Measurements from ENCODE around the gene DNM2. TPM values are rescaled to one million over a fixed set of nuclear protein-coding genes. Genes with fewer than 3 reads are reported as not detected.

DNM2 gene
- total RNA-seq, 4 donors from 2014 or later: 469 to 1,152 (median 585) TPM

GRCh38 chr19:10724573-10725071 lies 6.7 kb downstream of the DNM2 start:
- H3K27me3 ChIP-seq: no peaks in the 10 kb centered on the region
- intact Hi-C loops (cut with DNase I; ENCODE audit: low total_unique reads): no loop called here
- no peaks in the 10 kb centered on the region for H3K36me3 ChIP-seq
- H3K4me3 ChIP-seq: no peak overlapping the region
- WGBS, 2 donors (ENCODE audit: low coverage in 1 of 2): 67% methylated on average over 12 of the region's 12 CpGs; no CpG with 5 or more reads in 1 of the 2 donors
- in situ Hi-C loops (cut with MboI; ENCODE audit: low pct_ligation_motif_present in 1 of 4, low pct_unique_long_range_greater_than_20kb in 1 of 4, low sequenced_read_pairs in 3 of 4): loop anchor here in 2 of 4 donors (25.0 kb wide), 1 partner anchor 138 kb away; the partner anchor contains the start of gene CARM1 (in 2 of the 2)
- no peaks in the 10 kb centered on the region for H3K9me3 ChIP-seq
- H3K4me1 ChIP-seq: peaks cover 34 to 88% (median 69%) of the 10 kb centered on the region in 4 donors
- TF ChIP-seq, protein P1, sequence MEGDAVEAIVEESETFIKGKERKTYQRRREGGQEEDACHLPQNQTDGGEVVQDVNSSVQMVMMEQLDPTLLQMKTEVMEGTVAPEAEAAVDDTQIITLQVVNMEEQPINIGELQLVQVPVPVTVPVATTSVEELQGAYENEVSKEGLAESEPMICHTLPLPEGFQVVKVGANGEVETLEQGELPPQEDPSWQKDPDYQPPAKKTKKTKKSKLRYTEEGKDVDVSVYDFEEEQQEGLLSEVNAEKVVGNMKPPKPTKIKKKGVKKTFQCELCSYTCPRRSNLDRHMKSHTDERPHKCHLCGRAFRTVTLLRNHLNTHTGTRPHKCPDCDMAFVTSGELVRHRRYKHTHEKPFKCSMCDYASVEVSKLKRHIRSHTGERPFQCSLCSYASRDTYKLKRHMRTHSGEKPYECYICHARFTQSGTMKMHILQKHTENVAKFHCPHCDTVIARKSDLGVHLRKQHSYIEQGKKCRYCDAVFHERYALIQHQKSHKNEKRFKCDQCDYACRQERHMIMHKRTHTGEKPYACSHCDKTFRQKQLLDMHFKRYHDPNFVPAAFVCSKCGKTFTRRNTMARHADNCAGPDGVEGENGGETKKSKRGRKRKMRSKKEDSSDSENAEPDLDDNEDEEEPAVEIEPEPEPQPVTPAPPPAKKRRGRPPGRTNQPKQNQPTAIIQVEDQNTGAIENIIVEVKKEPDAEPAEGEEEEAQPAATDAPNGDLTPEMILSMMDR (IDR thresholded peaks at IDR 0.05): no peak
- no peak for TF ChIP-seq EP300 (IDR thresholded peaks at IDR 0.05; ENCODE audit: low read depth)
- TF ChIP-seq POLR2AphosphoS5 (IDR thresholded peaks at IDR 0.05): no peak
- no peak for TF ChIP-seq POLR2A (IDR thresholded peaks at IDR 0.05)
- no peak for DNase-seq
- peak overlapping the region; percentile 10 to 79 (median 46) for H3K27ac ChIP-seq

DNA sequence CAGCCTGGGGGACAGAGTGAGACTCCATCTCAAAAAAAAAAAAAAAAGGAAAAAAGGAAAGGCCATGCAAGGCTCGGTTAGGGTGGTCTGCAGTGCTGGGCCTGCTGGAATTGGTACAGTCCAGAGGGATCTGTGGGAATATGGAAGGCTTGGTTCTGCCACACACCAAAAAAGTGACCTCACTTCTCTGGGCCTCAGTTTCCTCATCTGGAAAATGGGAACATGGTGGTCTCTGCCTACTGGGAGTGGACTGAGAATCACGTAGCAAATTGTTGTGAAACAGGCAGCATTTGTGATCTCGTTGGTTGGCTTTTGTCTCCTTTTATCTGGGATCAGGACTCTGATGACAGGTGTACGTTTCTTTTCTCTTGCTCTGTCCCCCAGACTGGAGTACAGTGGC lies 7.5 kb downstream of the DNM2 start:
- intact Hi-C loops (cut with DNase I; ENCODE audit: low total_unique reads): no loop called here
- Histone ChIP-seq H3K36me3 (no peaks in the 10 kb centered on the region), H3K4me3 (no peak overlapping the region), H3K27me3 (no peaks in the 10 kb centered on the region), H3K9me3 (no peaks in the 10 kb centered on the region), H3K27ac (peak overlapping the region; percentile 71 to 79 (median 73)), H3K4me1 (peaks cover 30 to 88% (median 65%) of the 10 kb centered on the region in 4 donors)
- WGBS, 2 donors (ENCODE audit: low coverage in 1 of 2): 83 to 88% methylated on average over 2 to 4 of the region's 4 CpGs
- TF ChIP-seq, protein P1 (IDR thresholded peaks at IDR 0.05): no peak
- TF ChIP-seq EP300 (IDR thresholded peaks at IDR 0.05; ENCODE audit: low read depth) (no peak), POLR2AphosphoS5 (IDR thresholded peaks at IDR 0.05) (no peak)
- in situ Hi-C loops (cut with MboI; ENCODE audit: low pct_ligation_motif_present in 1 of 4, low pct_unique_long_range_greater_than_20kb in 1 of 4, low sequenced_read_pairs in 3 of 4): no loop called here
- DNase-seq: no peak

- no peak overlapping the region for H3K4me3 ChIP-seq
- DNase-seq: no peak
- peaks cover 30 to 88% (median 64%) of the 10 kb centered on the region in 4 donors for H3K4me1 ChIP-seq
- no peaks in the 10 kb centered on the region for H3K27me3 ChIP-seq
- no peaks in the 10 kb centered on the region for H3K9me3 ChIP-seq
- intact Hi-C loops (cut with DNase I; ENCODE audit: low total_unique reads): no loop called here
- H3K36me3 ChIP-seq: no peaks in the 10 kb centered on the region
- H3K27ac ChIP-seq: peak overlapping the region; percentile 71 to 79 (median 73)
- WGBS, 2 donors (ENCODE audit: low coverage in 1 of 2): 61 to 88% methylated on average over 3 to 10 of the region's 10 CpGs
- TF ChIP-seq EP300 (IDR thresholded peaks at IDR 0.05; ENCODE audit: low read depth) (no peak), POLR2AphosphoS5 (IDR thresholded peaks at IDR 0.05) (no peak), POLR2A (IDR thresholded peaks at IDR 0.05) (no peak)
- TF ChIP-seq, protein P1 (IDR thresholded peaks at IDR 0.05): no peak
- in situ Hi-C loops (cut with MboI; ENCODE audit: low pct_ligation_motif_present in 1 of 4, low pct_unique_long_range_greater_than_20kb in 1 of 4, low sequenced_read_pairs in 3 of 4): no loop called here
These were observed 8.4 kb downstream of the DNM2 start for GRCh38 chr19:10726268-10726667.

DNA sequence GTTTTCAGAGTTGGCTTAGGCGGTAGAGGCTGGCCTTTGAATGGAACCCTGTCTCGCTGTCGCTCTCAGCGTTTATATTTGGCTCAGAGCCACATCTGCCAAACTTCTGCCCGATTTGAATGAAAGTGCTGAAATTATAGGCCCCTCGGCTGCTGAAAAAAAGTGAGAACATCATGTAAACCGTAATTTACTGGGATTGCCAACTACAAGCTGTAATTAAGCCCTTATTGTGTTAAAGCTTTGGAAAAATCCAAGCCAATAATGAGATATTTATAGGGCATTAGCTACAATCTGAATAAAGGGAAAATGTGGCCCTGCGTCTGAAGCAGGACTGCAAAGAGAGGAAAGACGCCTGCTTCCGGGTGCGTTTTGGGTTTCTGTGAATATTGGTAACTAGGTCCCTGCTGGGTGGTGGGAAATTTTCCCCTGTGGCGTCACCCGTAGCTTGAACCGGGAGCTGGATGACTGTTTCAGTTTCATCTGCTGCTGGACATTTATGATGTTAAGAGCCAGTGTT lies 9.9 kb downstream of the DNM2 start:
- WGBS, 2 donors (ENCODE audit: low coverage in 1 of 2): 79 to 80% methylated on average over 7 to 14 of the region's 14 CpGs
- TF ChIP-seq EP300 (IDR thresholded peaks at IDR 0.05; ENCODE audit: low read depth) (no peak), POLR2A (IDR thresholded peaks at IDR 0.05) (no peak), POLR2AphosphoS5 (IDR thresholded peaks at IDR 0.05) (no peak)
- TF ChIP-seq, protein P1 (IDR thresholded peaks at IDR 0.05): no peak
- Histone ChIP-seq H3K27ac (peak overlapping the region; percentile 71 to 79 (median 73)), H3K36me3 (no peaks in the 10 kb centered on the region), H3K27me3 (no peaks in the 10 kb centered on the region), H3K4me3 (no peak overlapping the region), H3K9me3 (no peaks in the 10 kb centered on the region), H3K4me1 (peaks cover 30 to 93% (median 65%) of the 10 kb centered on the region in 4 donors)
- in situ Hi-C loops (cut with MboI; ENCODE audit: low pct_ligation_motif_present in 1 of 4, low pct_unique_long_range_greater_than_20kb in 1 of 4, low sequenced_read_pairs in 3 of 4): no loop called here
- intact Hi-C loops (cut with DNase I; ENCODE audit: low total_unique reads): no loop called here
- no peak for DNase-seq
